Measurements from ENCODE around the gene FGFBP1. TPM values are rescaled to one million over a fixed set of nuclear protein-coding genes. Genes with fewer than 3 reads are reported as not detected.

FGFBP1 gene
- not detected for total RNA-seq
- 0.11 TPM for total RNA-seq (2013)

DNA sequence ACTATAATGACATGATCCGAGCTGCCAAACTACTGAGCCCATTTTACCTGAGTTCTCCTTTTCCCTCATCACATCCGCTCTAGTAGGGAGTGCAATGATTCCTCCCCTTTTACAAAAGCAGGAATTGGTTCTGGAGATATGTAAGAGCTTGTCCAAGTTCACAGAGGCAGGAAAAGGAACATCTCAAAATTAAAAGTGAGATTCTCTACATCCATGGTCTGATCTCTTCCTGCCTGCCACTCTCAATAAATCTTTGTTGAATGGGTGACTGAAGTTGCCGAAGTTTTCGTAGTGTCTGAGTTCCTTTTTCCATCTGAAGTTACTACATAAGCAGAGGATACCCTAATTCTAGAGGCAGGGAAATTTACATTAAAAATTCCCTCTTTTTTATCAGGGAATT lies at the start of gene FGFBP1:
TSS of gene FGFBP1 (minus strand) at position 101 of the 400 bp plus-strand sequence. CDS start 2,108 bp downstream, outside the sequence.
- ATAC-seq, result no peak
- intact Hi-C loops (cut with micrococcal nuclease), result no loop called here
- no CpG with 5 or more reads among the region's 4 CpGs for WGBS (ENCODE audit: insufficient coverage)

DNA sequence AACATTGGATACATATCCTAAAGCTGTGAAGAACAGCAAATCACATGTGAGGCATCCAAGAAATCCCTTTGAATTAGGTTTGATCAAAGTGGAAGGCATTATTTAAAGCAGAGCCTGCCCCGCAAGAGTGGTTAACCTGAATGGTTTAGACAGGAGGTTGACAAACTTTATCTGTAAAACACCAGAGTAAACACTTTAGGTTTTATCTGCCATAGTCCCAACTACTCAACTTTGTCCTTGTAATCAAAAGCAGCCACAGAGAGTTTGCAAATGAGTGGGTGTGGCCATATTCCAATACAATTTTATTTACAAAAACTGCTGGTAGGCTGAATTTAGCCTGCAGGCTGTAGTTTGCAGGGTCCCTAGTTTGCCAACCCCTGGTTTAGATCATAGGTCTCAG lies 49.7 kb upstream of the FGFBP1 start:
- WGBS (ENCODE audit: insufficient coverage), result 53% methylated on average over 1 of the region's 1 CpG
- no peak overlapping the region for H3K4me3 ChIP-seq (ENCODE audit: low read length)
- no peak for DNase-seq
- Mint-ChIP-seq H3K9me3 (no peaks in the 10 kb centered on the region), H3K4me1 (peaks cover 17 to 23% of the 10 kb centered on the region in 2 donors), H3K36me3 (no peaks in the 10 kb centered on the region), H3K4me3 (peak overlapping the region; percentile 25), H3K27ac (no peak overlapping the region), H3K27me3 (ENCODE audit: low read depth in 2 of 2) (peaks cover 5 to 6% of the 10 kb centered on the region in 2 donors)
- ATAC-seq, result no peak
- intact Hi-C loops (cut with micrococcal nuclease), result no loop called here
- no peak overlapping the region for H3K27ac ChIP-seq (ENCODE audit: low read length)
- no peaks in the 10 kb centered on the region for H3K27me3 ChIP-seq (ENCODE audit: control insufficient read depth, insufficient read depth, low read length)
- H3K9me3 ChIP-seq (ENCODE audit: control insufficient read depth, insufficient read depth, low read length), result no peaks in the 10 kb centered on the region
- TF ChIP-seq, protein P1, sequence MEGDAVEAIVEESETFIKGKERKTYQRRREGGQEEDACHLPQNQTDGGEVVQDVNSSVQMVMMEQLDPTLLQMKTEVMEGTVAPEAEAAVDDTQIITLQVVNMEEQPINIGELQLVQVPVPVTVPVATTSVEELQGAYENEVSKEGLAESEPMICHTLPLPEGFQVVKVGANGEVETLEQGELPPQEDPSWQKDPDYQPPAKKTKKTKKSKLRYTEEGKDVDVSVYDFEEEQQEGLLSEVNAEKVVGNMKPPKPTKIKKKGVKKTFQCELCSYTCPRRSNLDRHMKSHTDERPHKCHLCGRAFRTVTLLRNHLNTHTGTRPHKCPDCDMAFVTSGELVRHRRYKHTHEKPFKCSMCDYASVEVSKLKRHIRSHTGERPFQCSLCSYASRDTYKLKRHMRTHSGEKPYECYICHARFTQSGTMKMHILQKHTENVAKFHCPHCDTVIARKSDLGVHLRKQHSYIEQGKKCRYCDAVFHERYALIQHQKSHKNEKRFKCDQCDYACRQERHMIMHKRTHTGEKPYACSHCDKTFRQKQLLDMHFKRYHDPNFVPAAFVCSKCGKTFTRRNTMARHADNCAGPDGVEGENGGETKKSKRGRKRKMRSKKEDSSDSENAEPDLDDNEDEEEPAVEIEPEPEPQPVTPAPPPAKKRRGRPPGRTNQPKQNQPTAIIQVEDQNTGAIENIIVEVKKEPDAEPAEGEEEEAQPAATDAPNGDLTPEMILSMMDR (IDR thresholded peaks at IDR 0.05), result no peak
- no peaks in the 10 kb centered on the region for H3K36me3 ChIP-seq (ENCODE audit: control insufficient read depth, insufficient read depth, low read length)
- peaks cover 11% of the 10 kb centered on the region for H3K4me1 ChIP-seq (ENCODE audit: control insufficient read depth, insufficient read depth, low read length)

More for the DNA sequence above, at the start of gene FGFBP1:
- Histone ChIP-seq H3K27me3 (ENCODE audit: control insufficient read depth, insufficient read depth, low read length) (no peaks in the 10 kb centered on the region), H3K4me3 (ENCODE audit: low read length) (no peak within 1 kb of the TSS), H3K36me3 (ENCODE audit: control insufficient read depth, insufficient read depth, low read length) (no peaks in the 10 kb centered on the region), H3K4me1 (ENCODE audit: control insufficient read depth, insufficient read depth, low read length) (no peaks in the 10 kb centered on the region), H3K9me3 (ENCODE audit: control insufficient read depth, insufficient read depth, low read length) (no peaks in the 10 kb centered on the region), H3K27ac (ENCODE audit: low read length) (no peak within 1 kb of the TSS)
- no peaks in the 10 kb centered on the region for H3K9me3 Mint-ChIP-seq
- TF ChIP-seq, protein P1 (IDR thresholded peaks at IDR 0.05), result no peak
- no peak within 1 kb of the TSS for H3K27ac Mint-ChIP-seq
- H3K4me3 Mint-ChIP-seq, result no peak within 1 kb of the TSS
- H3K27me3 Mint-ChIP-seq (ENCODE audit: low read depth in 2 of 2), result peaks cover 0 to 7% of the 10 kb centered on the region in 2 donors
- H3K4me1 Mint-ChIP-seq, result peaks cover 0 to 8% of the 10 kb centered on the region in 2 donors
- H3K36me3 Mint-ChIP-seq, result no peaks in the 10 kb centered on the region
- no peak for DNase-seq

- H3K27me3 ChIP-seq (ENCODE audit: control insufficient read depth, insufficient read depth, low read length), result no peaks in the 10 kb centered on the region
- intact Hi-C loops (cut with micrococcal nuclease), result no loop called here
- H3K4me1 ChIP-seq (ENCODE audit: control insufficient read depth, insufficient read depth, low read length), result peaks cover 11% of the 10 kb centered on the region
- TF ChIP-seq, protein P1 (IDR thresholded peaks at IDR 0.05), result no peak
- 83% methylated on average over 5 of the region's 5 CpGs for WGBS (ENCODE audit: insufficient coverage)
- no peak for DNase-seq
- Mint-ChIP-seq H3K4me3 (no peak overlapping the region), H3K4me1 (peaks cover 13 to 20% of the 10 kb centered on the region in 2 donors), H3K27me3 (ENCODE audit: low read depth in 2 of 2) (peaks cover 6 to 7% of the 10 kb centered on the region in 2 donors), H3K9me3 (no peaks in the 10 kb centered on the region), H3K36me3 (no peaks in the 10 kb centered on the region), H3K27ac (no peak overlapping the region)
- H3K36me3 ChIP-seq (ENCODE audit: control insufficient read depth, insufficient read depth, low read length), result no peaks in the 10 kb centered on the region
- H3K9me3 ChIP-seq (ENCODE audit: control insufficient read depth, insufficient read depth, low read length), result no peaks in the 10 kb centered on the region
- H3K27ac ChIP-seq (ENCODE audit: low read length), result no peak overlapping the region
- ATAC-seq, result no peak
- no peak overlapping the region for H3K4me3 ChIP-seq (ENCODE audit: low read length)
Observed at GRCh38 chr4:15986907-15987306, 48.4 kb upstream of the FGFBP1 start.

- Histone ChIP-seq H3K36me3 (ENCODE audit: control insufficient read depth, insufficient read depth, low read length) (no peaks in the 10 kb centered on the region), H3K9me3 (ENCODE audit: control insufficient read depth, insufficient read depth, low read length) (no peaks in the 10 kb centered on the region), H3K27ac (ENCODE audit: low read length) (no peak overlapping the region), H3K4me1 (ENCODE audit: control insufficient read depth, insufficient read depth, low read length) (no peaks in the 10 kb centered on the region), H3K4me3 (ENCODE audit: low read length) (no peak overlapping the region), H3K27me3 (ENCODE audit: control insufficient read depth, insufficient read depth, low read length) (no peaks in the 10 kb centered on the region)
- TF ChIP-seq, protein P1 (IDR thresholded peaks at IDR 0.05), result no peak
- WGBS (ENCODE audit: insufficient coverage), result 79% methylated on average over 2 of the region's 2 CpGs
- H3K36me3 Mint-ChIP-seq, result no peaks in the 10 kb centered on the region
- intact Hi-C loops (cut with micrococcal nuclease), result no loop called here
- H3K27ac Mint-ChIP-seq, result no peak overlapping the region
- H3K9me3 Mint-ChIP-seq, result no peaks in the 10 kb centered on the region
- H3K4me1 Mint-ChIP-seq, result peaks cover 4 to 5% of the 10 kb centered on the region in 2 donors
- DNase-seq (no peak), ATAC-seq (no peak)
- peaks cover 8 to 13% of the 10 kb centered on the region in 2 donors for H3K27me3 Mint-ChIP-seq (ENCODE audit: low read depth in 2 of 2)
- H3K4me3 Mint-ChIP-seq, result no peak overlapping the region
Observed at GRCh38 chr4:15983610-15984009, 45.1 kb upstream of the FGFBP1 start.

Measured in natural killer cell (primary cell).